Measurements from ENCODE around the gene AK3.
"Not testable (repeated sequence)": the region's sequence is repeated elsewhere in the genome, so short reads cannot be mapped to it uniquely, and the experiment has no call there.

AK3 gene

DNA sequence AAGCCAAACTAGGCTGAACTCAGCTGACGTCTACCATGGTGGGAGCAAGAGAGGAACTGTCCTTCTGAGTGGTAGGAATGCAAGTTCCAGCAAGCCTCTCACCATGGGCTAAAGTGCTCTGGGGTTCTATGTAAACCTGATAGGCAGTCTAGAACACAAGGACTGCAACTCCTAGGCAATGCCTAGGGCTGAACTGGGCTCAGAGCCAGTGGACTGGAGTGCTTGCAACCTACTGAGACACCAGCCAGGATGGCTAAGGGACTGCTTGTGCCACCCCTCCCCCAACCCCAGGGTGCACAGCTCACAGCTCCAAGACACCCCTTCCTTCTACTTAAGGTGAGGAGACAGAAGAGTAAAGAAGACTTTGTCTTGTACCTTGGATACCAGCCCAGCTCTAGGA is 39.6 kb upstream of the AK3 start:
- TF ChIP-seq, protein P1, sequence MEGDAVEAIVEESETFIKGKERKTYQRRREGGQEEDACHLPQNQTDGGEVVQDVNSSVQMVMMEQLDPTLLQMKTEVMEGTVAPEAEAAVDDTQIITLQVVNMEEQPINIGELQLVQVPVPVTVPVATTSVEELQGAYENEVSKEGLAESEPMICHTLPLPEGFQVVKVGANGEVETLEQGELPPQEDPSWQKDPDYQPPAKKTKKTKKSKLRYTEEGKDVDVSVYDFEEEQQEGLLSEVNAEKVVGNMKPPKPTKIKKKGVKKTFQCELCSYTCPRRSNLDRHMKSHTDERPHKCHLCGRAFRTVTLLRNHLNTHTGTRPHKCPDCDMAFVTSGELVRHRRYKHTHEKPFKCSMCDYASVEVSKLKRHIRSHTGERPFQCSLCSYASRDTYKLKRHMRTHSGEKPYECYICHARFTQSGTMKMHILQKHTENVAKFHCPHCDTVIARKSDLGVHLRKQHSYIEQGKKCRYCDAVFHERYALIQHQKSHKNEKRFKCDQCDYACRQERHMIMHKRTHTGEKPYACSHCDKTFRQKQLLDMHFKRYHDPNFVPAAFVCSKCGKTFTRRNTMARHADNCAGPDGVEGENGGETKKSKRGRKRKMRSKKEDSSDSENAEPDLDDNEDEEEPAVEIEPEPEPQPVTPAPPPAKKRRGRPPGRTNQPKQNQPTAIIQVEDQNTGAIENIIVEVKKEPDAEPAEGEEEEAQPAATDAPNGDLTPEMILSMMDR (conservative IDR thresholded peaks at IDR 0.05; ENCODE audit: low read depth, low read length), result no peak
- DNase-seq (ENCODE audit: low read depth), result no peak
- H3K4me3 ChIP-seq (ENCODE audit: low read depth, low read length), result no peak overlapping the region

DNA sequence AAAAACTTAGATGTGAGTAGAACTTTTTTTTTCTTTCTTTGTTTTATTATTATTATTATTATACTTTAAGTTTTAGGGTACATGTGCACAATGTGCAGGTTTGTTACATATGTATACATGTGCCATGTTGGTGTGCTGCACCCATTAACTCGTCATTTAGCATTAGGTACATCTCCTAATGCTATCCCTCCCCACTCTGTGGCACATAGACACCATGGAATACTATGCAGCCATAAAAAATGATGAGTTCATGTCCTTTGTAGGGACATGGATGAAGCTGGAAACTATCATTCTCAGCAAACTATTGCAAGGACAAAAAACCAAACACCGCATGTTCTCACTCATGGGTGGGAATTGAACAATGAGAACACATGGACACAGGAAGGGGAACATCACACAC is 34.0 kb upstream of the AK3 start:
- not testable (repeated sequence) for DNase-seq (ENCODE audit: low read depth)

GRCh38 chr9:4774209-4774608 is 33.2 kb upstream of the AK3 start:
- TF ChIP-seq, protein P1 (conservative IDR thresholded peaks at IDR 0.05; ENCODE audit: low read depth, low read length), result no peak
- no peak overlapping the region for H3K4me3 ChIP-seq (ENCODE audit: low read depth, low read length)
- peak; percentile 90 for DNase-seq (ENCODE audit: low read depth)

More for the DNA sequence above, 34.0 kb upstream of the AK3 start:
- not testable (repeated sequence) for H3K4me3 ChIP-seq (ENCODE audit: low read depth, low read length)

DNA sequence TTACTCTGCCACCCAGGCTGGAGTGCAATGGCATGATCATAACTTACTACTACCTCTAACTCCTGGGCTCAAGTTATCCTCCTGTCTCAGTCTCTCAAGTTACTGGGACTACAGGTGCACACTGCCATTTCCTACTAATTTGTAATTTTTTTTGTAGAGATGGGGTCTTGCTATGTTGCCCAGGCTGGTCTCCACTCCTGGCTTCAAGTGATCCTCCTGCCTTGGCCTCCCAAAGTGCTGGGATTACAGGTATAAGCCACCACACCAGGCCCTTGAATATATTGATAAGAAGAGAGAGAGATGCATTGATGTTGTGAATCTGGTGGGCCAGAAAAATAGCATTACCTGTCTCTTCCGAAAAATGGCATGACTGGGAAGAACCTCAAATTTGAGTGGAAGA is 30.8 kb upstream of the AK3 start:
- no peak for DNase-seq (ENCODE audit: low read depth)
- TF ChIP-seq, protein P1 (conservative IDR thresholded peaks at IDR 0.05; ENCODE audit: low read depth, low read length), result no peak
- H3K4me3 ChIP-seq (ENCODE audit: low read depth, low read length), result no peak overlapping the region

DNA sequence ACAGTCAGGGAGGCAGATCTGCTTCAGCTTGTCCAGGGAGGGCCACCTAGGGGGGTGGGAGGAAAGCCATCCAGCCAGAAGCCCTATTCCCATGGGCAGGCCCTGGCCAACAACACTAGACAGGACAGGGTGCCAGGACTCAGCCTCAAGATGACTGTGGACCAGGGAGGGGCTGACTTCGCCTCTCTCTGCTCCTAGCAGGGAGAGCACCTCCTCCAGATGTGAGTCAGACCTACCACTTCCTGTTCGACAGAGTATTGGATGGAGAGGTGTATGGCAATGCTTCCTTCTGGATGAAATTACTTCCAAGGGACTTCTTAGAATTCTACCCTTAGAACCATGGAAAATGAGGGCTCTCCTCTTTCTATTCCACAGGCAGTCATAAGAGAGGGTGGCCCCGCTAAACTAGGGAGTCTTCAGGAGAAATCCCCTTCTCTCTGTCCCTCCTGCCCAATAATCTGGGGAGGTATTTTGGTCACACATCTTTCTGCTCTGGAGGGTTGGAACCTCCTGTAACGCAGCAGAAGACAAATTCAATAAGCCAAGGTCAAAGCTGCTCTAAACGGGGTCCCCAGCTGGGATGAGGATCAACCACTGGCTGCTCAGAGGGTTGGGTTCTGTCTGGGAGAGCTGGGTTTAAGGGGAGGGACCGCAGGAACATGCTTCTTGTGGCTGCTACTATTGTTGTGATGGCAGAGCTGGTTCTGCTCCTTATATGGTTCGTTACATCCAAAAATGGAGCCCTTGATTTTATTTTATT is 28.5 kb upstream of the AK3 start:
- peak; percentile 49 for DNase-seq (ENCODE audit: low read depth)
- TF ChIP-seq, protein P1 (conservative IDR thresholded peaks at IDR 0.05; ENCODE audit: low read depth, low read length), result no peak
- no peak overlapping the region for H3K4me3 ChIP-seq (ENCODE audit: low read depth, low read length)

DNA sequence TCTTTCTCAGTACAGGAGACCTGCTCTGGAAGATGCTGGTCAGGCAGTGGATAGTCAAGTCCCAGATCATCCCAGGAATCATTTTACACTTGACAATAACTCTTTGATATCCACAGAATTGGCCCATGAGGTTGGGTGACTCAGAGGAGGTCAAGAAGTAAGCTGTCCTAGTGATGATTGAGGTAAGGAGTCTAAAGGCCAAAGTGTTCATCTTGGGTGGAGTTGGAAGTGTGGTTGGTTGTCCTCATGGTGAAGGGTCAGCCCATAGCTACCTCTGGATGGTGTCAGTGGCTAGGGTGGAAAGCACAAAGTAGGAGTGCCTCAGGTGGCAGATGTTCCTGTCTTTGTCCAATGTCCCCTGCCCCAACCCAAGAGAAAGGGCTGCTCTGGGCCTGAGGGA is 27.7 kb upstream of the AK3 start:
- TF ChIP-seq, protein P1 (conservative IDR thresholded peaks at IDR 0.05; ENCODE audit: low read depth, low read length), result no peak
- no peak overlapping the region for H3K4me3 ChIP-seq (ENCODE audit: low read depth, low read length)
- DNase-seq (ENCODE audit: low read depth), result no peak

- TF ChIP-seq, protein P1 (conservative IDR thresholded peaks at IDR 0.05; ENCODE audit: low read depth, low read length), result no peak
- no peak for DNase-seq (ENCODE audit: low read depth)
- H3K4me3 ChIP-seq (ENCODE audit: low read depth, low read length), result no peak overlapping the region
Observed at GRCh38 chr9:4764033-4764432, 23.0 kb upstream of the AK3 start.
